HL-60 (cell line): ENCODE measurements around the gene TDRD9.

Experiments
- DNase-seq, 2 experiments: peaks; one replicate each; pipeline ENCODE4 v3.0.0-alpha.2; 2010 to 2020; ENCODE audit warnings: low read depth in 1 of 2, low spot score in 1 of 2
- H3K27ac ChIP-seq: fragments of 250-450 bp; sonication (Bioruptor Pico); replicated peaks from 2 replicates; pipeline ENCODE4 v1.5.1; 2020; ENCODE audit warnings: mild to moderate bottlenecking, moderate library complexity
- H3K27me3 ChIP-seq: fragments of 250-450 bp; sonication (Bioruptor Pico); 2 replicates; pipeline ENCODE4 v1.5.1; 2021; ENCODE audit warnings: mild to moderate bottlenecking, moderate library complexity; ENCODE audit not compliant: insufficient read depth, poor library complexity, severe bottlenecking
- H3K4me3 ChIP-seq: replicated peaks from 2 replicates; pipeline ENCODE4 v1.5.1; 2011; ENCODE audit warnings: mild to moderate bottlenecking, control low read depth, low read length; ENCODE audit not compliant: insufficient read depth
- GABPA ChIP-seq: IDR thresholded peaks from 2 replicates; pipeline ENCODE4 v1.6.1; 2012; ENCODE audit warnings: low read depth
- POLR2AphosphoS5 ChIP-seq: IDR thresholded peaks from 2 replicates; pipeline ENCODE4 v1.6.1; 2012; ENCODE audit warnings: low read depth
- SPI1 ChIP-seq: IDR thresholded peaks from 2 replicates; pipeline ENCODE4 v1.6.1; 2012; ENCODE audit warnings: low read depth, mild to moderate bottlenecking, borderline replicate concordance
- TF ChIP-seq, protein P1 (sequence below): IDR thresholded peaks from one replicate; pipeline ENCODE4 v1.5.1; 2011; ENCODE audit warnings: low read length, control low read depth, inconsistent platforms; ENCODE audit not compliant: insufficient read depth
- TF ChIP-seq, protein P2 (sequence below): IDR thresholded peaks from 2 replicates; pipeline ENCODE4 v1.6.1; 2012; ENCODE audit warnings: low read depth; ENCODE audit not compliant: insufficient replicate concordance

The TDRD9 gene

DNA sequence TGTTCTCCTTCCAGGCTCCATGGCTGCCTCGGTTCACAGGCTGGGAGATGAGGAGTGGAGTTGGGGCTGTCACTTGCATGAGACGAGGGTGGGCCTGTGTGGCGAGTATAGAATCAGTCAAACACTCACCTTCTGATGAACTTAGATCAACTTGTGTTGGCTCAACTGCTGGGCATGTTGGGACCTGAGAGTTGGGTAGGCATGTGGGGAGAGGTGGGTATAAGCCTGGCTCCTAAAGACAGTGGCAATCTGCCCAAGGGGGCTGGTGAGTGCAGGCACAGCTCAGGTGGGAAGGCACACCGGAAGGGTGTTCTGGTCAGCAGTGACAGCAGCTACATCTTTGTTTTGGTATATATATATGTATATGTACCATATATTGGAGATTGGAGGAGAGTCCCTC lies 30.1 kb upstream of the TDRD9 start:
- no peaks in the 10 kb centered on the region for H3K27me3 ChIP-seq
- H3K4me3 ChIP-seq = no peak overlapping the region
- TF ChIP-seq, protein P1, sequence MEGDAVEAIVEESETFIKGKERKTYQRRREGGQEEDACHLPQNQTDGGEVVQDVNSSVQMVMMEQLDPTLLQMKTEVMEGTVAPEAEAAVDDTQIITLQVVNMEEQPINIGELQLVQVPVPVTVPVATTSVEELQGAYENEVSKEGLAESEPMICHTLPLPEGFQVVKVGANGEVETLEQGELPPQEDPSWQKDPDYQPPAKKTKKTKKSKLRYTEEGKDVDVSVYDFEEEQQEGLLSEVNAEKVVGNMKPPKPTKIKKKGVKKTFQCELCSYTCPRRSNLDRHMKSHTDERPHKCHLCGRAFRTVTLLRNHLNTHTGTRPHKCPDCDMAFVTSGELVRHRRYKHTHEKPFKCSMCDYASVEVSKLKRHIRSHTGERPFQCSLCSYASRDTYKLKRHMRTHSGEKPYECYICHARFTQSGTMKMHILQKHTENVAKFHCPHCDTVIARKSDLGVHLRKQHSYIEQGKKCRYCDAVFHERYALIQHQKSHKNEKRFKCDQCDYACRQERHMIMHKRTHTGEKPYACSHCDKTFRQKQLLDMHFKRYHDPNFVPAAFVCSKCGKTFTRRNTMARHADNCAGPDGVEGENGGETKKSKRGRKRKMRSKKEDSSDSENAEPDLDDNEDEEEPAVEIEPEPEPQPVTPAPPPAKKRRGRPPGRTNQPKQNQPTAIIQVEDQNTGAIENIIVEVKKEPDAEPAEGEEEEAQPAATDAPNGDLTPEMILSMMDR = no peak
- TF ChIP-seq POLR2AphosphoS5 (no peak), GABPA (no peak), SPI1 (no peak)
- TF ChIP-seq, protein P2, sequence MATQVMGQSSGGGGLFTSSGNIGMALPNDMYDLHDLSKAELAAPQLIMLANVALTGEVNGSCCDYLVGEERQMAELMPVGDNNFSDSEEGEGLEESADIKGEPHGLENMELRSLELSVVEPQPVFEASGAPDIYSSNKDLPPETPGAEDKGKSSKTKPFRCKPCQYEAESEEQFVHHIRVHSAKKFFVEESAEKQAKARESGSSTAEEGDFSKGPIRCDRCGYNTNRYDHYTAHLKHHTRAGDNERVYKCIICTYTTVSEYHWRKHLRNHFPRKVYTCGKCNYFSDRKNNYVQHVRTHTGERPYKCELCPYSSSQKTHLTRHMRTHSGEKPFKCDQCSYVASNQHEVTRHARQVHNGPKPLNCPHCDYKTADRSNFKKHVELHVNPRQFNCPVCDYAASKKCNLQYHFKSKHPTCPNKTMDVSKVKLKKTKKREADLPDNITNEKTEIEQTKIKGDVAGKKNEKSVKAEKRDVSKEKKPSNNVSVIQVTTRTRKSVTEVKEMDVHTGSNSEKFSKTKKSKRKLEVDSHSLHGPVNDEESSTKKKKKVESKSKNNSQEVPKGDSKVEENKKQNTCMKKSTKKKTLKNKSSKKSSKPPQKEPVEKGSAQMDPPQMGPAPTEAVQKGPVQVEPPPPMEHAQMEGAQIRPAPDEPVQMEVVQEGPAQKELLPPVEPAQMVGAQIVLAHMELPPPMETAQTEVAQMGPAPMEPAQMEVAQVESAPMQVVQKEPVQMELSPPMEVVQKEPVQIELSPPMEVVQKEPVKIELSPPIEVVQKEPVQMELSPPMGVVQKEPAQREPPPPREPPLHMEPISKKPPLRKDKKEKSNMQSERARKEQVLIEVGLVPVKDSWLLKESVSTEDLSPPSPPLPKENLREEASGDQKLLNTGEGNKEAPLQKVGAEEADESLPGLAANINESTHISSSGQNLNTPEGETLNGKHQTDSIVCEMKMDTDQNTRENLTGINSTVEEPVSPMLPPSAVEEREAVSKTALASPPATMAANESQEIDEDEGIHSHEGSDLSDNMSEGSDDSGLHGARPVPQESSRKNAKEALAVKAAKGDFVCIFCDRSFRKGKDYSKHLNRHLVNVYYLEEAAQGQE = no peak
- no peak overlapping the region for H3K27ac ChIP-seq
- DNase-seq = no peak

DNA sequence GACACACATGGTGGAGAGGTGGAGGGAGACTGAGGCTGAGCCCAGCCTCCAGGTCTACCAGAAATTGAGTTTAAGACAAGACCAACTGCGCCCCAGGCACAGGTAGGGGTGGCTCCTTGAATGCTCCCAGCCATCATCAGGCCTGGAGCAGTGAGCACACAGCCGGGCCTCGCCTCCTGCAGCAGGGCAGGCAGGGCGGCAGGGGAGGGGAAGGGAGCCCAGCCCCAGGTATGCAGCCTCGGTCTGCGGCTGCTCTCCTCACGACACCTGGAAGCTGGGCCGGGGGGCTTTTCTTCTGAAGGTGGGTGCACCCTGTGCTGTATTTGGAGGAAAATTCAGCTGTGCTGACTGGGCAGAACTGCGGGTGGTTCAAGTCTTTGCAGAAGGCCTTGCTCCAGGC lies 29.5 kb upstream of the TDRD9 start:
- TF ChIP-seq SPI1 (no peak), POLR2AphosphoS5 (no peak), GABPA (no peak)
- TF ChIP-seq, protein P1 = no peak
- TF ChIP-seq, protein P2 = no peak
- no peak for DNase-seq
- Histone ChIP-seq H3K27ac (no peak overlapping the region), H3K27me3 (no peaks in the 10 kb centered on the region), H3K4me3 (no peak overlapping the region)

DNA sequence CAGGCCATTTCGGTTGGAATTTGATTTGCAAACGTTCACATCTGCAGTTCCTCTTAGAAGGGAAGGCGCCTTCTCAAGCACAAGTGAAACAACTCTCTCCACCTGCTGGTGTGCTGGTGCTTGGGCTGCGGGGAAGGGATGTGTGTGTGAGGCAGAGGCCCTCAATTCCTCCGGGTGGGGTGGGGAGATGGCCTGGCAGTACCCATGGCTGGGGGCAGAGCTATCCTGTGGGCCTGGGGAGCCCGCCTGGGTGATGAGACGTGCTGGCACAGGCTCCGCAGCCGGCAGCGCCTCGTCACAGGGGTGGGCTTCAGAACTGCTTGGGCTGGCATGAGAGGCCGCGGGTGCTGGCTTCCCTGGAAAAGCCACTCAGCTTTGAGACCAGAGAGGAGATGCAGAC lies 28.9 kb upstream of the TDRD9 start:
- Histone ChIP-seq H3K4me3 (no peak overlapping the region), H3K27ac (no peak overlapping the region), H3K27me3 (no peaks in the 10 kb centered on the region)
- TF ChIP-seq, protein P2 = no peak
- peak; percentile 31; the same call in 1 of the 2 replicates for TF ChIP-seq SPI1
- DNase-seq = peak in 1 of 2 experiments; percentile 14

DNA sequence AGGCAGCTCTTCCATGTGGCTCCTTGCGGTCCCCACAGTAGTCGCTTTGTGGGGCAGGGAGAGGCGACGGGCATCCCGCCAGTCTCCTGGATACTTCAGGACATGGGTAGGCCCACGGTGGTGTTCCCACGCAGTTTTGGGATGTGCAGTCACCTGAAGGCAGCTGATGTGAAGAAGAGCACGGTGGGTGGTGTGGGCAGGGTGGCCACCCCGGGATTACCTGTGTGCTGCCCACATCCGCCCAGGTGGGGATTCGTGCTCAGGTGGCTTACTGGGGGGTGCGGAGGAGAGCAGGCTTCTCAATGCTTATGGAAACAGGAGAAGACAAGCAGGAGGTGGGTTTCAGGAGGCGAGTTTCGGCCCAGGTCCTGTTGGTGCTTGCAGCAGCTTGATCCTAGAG lies 28.4 kb upstream of the TDRD9 start:
- no peak for DNase-seq
- TF ChIP-seq, protein P2 = no peak
- no peak overlapping the region for H3K27ac ChIP-seq
- H3K4me3 ChIP-seq = no peak overlapping the region
- no peaks in the 10 kb centered on the region for H3K27me3 ChIP-seq
